AG09319 (cell line): Measurements from ENCODE around the gene BRD3OS.

Experiments used
- DNase-seq: peaks from one replicate; pipeline ENCODE4 v3.0.0-alpha.2; 2010; ENCODE audit warnings: low read depth; ENCODE audit errors: extremely low read depth
- CTCF ChIP-seq: IDR thresholded peaks from 2 replicates; pipeline ENCODE4 v1.5.1; 2011; ENCODE audit warnings: low read depth, mild to moderate bottlenecking, inconsistent platforms, low read length, moderate library complexity

Gene BRD3OS

GRCh38 chr9:134011401-134011800 is 13.9 kb upstream of the BRD3OS start:
- DNase-seq, result no peak
- TF ChIP-seq CTCF, result no peak

GRCh38 chr9:134014946-134015345 is 10.3 kb upstream of the BRD3OS start:
- TF ChIP-seq CTCF, result no peak

GRCh38 chr9:134024214-134024792 is 978 bp upstream of the BRD3OS start:
- DNase-seq, result no peak
- no peak for TF ChIP-seq CTCF

More at GRCh38 chr9:134014946-134015345, 10.3 kb upstream of the BRD3OS start:
- no peak for DNase-seq

- DNase-seq, result no peak
- TF ChIP-seq CTCF, result peak; percentile 21
Measured at GRCh38 chr9:134025606-134026541, 593 bp downstream of the BRD3OS start.

- no peak for TF ChIP-seq CTCF
- DNase-seq, result no peak
Measured at GRCh38 chr9:134026581-134026980, 1.3 kb downstream of the BRD3OS start.

- no peak for TF ChIP-seq CTCF
Measured at GRCh38 chr9:134026981-134027380, 1.7 kb downstream of the BRD3OS start.

GRCh38 chr9:134027561-134027960 is 2.3 kb downstream of the BRD3OS start:
- no peak for TF ChIP-seq CTCF
- DNase-seq, result no peak

More at GRCh38 chr9:134026981-134027380, 1.7 kb downstream of the BRD3OS start:
- no peak for DNase-seq
